Endodermal cell (in vitro differentiated cells): ENCODE measurements around the gene C17orf100. TPM values are rescaled to one million over a fixed set of nuclear protein-coding genes. Genes with fewer than 3 reads are reported as not detected.

ENCODE experiments used
- DNase-seq: peaks from one replicate; pipeline ENCODE4 v3.0.0-alpha.2; 2017
- H3K27ac ChIP-seq: 2 replicates; pipeline ENCODE4 v1.5.1; 2013; ENCODE audit warnings: mild to moderate bottlenecking, low read depth, low read length, moderate library complexity
- H3K27me3 ChIP-seq: 2 replicates; pipeline ENCODE4 v1.6.1; 2013; ENCODE audit warnings: mild to moderate bottlenecking, low read length, moderate library complexity; ENCODE audit not compliant: insufficient read depth, control insufficient read depth, poor library complexity, severe bottlenecking
- H3K36me3 ChIP-seq: 2 replicates; pipeline ENCODE4 v1.7.0; 2013; ENCODE audit warnings: mild to moderate bottlenecking, low read length, moderate library complexity; ENCODE audit not compliant: control insufficient read depth, insufficient read depth
- H3K4me1 ChIP-seq: one replicate; pipeline ENCODE4 v1.7.0; 2013; ENCODE audit warnings: low read length; ENCODE audit not compliant: control insufficient read depth, insufficient read depth
- H3K4me3 ChIP-seq: 2 replicates; pipeline ENCODE4 v1.5.1; 2013; ENCODE audit warnings: mild to moderate bottlenecking, low read length, moderate library complexity
- H3K9ac ChIP-seq: 2 replicates; pipeline ENCODE4 v1.6.1; 2013; ENCODE audit warnings: mild to moderate bottlenecking, low read length, moderate library complexity; ENCODE audit not compliant: poor library complexity, severe bottlenecking; ENCODE audit errors: extremely low read depth
- H3K9me3 ChIP-seq: 2 replicates; pipeline ENCODE4 v1.6.1; 2013; ENCODE audit warnings: mild to moderate bottlenecking, low read length, moderate library complexity; ENCODE audit not compliant: control insufficient read depth
- H3K27ac Mint-ChIP-seq: 2 replicates; pipeline ENCODE4 v1.8.0; 2020; ENCODE audit warnings: mixed read lengths
- H3K27me3 Mint-ChIP-seq: 2 replicates; pipeline ENCODE4 v1.8.0; 2021; ENCODE audit warnings: mild to moderate bottlenecking, mixed read lengths; ENCODE audit not compliant: insufficient read depth
- H3K36me3 Mint-ChIP-seq: 2 replicates; pipeline ENCODE4 v1.8.0; 2020; ENCODE audit warnings: low read depth, mixed read lengths
- H3K4me1 Mint-ChIP-seq: 2 replicates; pipeline ENCODE4 v1.8.0; 2020; ENCODE audit warnings: mixed read lengths
- H3K4me3 Mint-ChIP-seq: 2 replicates; pipeline ENCODE4 v1.8.0; 2020; ENCODE audit warnings: mild to moderate bottlenecking, moderate library complexity, mixed read lengths
- H3K9me3 Mint-ChIP-seq: 2 replicates; pipeline ENCODE4 v1.8.0; 2020; ENCODE audit warnings: mild to moderate bottlenecking, mixed read lengths
- CTCF ChIP-seq: fragments of 200-600 bp; sonication (generic); conservative IDR thresholded peaks from 2 replicates; pipeline ENCODE4 v1.5.0; 2021; ENCODE audit warnings: antibody characterized with exemption, mild to moderate bottlenecking
- WGBS, 2 experiments: methylation state at CpG; one replicate each; pipeline versions ENCODE4 v1.1.5 to v1.1.7; 2013; ENCODE audit warnings: missing lambda C conversion rate in 2 of 2, mixed read lengths in 1 of 2; ENCODE audit not compliant: insufficient coverage in 1 of 2, insufficient read length in 1 of 2; 5-methylcytosine and 5-hydroxymethylcytosine counted together
- total RNA-seq, 2 donors: library from RNA; stranded (reverse); fragmentation: NEBNext Ultra II Directional in 1 of 2; extraction: Animal tissue kit (Norgen Biotek cat#: 25700) in 1 of 2; gene quantifications; 2 replicates in 1 of 2; 3 replicates in 1 of 2; pipeline ENCODE4 v1.2.1, GENCODE V29; 2021

Gene C17orf100
- total RNA-seq, 2 donors from 2014 or later, result 2.7 to 3.0 TPM

- peaks cover 18% of the 10 kb centered on the region for H3K4me1 Mint-ChIP-seq
- H3K27me3 Mint-ChIP-seq, result no peaks in the 10 kb centered on the region
- peak overlapping the region; percentile 89 for H3K4me3 Mint-ChIP-seq
- peaks cover 12% of the 10 kb centered on the region for H3K4me1 ChIP-seq
- DNase-seq, result no peak
- no peaks in the 10 kb centered on the region for H3K27me3 ChIP-seq
- H3K36me3 Mint-ChIP-seq, result peaks cover 18% of the 10 kb centered on the region
- WGBS, 2 experiments, result 83 to 100% methylated on average over 1 to 2 of the region's 2 CpGs
- H3K9ac ChIP-seq, result no peak overlapping the region
- no peak overlapping the region for H3K27ac Mint-ChIP-seq
- H3K9me3 Mint-ChIP-seq, result no peaks in the 10 kb centered on the region
- no peak overlapping the region for H3K27ac ChIP-seq
- peaks cover 49% of the 10 kb centered on the region for H3K36me3 ChIP-seq
- peak overlapping the region; percentile 91 for H3K4me3 ChIP-seq
- H3K9me3 ChIP-seq, result no peaks in the 10 kb centered on the region
- TF ChIP-seq CTCF, result no peak
These were observed 9.0 kb upstream of the C17orf100 start for GRCh38 chr17:6642592-6642991.

GRCh38 chr17:6643451-6644125 is 8.0 kb upstream of the C17orf100 start:
- DNase-seq, result no peak
- no peaks in the 10 kb centered on the region for H3K27me3 ChIP-seq
- H3K27ac ChIP-seq, result no peak overlapping the region
- H3K27ac Mint-ChIP-seq, result no peak overlapping the region
- peaks cover 12% of the 10 kb centered on the region for H3K4me1 ChIP-seq
- no peak for TF ChIP-seq CTCF
- WGBS, 2 experiments, result 85 to 100% methylated on average over 3 to 5 of the region's 5 CpGs
- no peak overlapping the region for H3K9ac ChIP-seq
- peaks cover 25% of the 10 kb centered on the region for H3K36me3 Mint-ChIP-seq
- H3K4me1 Mint-ChIP-seq, result peaks cover 18% of the 10 kb centered on the region
- no peaks in the 10 kb centered on the region for H3K9me3 ChIP-seq
- H3K9me3 Mint-ChIP-seq, result no peaks in the 10 kb centered on the region
- H3K4me3 ChIP-seq, result no peak overlapping the region
- no peak overlapping the region for H3K4me3 Mint-ChIP-seq
- no peaks in the 10 kb centered on the region for H3K27me3 Mint-ChIP-seq
- peaks cover 58% of the 10 kb centered on the region for H3K36me3 ChIP-seq

GRCh38 chr17:6648181-6648580 is 3.4 kb upstream of the C17orf100 start:
- peak; percentile 66 for TF ChIP-seq CTCF
- H3K27ac ChIP-seq, result no peak overlapping the region
- H3K4me1 Mint-ChIP-seq, result peaks cover 14% of the 10 kb centered on the region
- H3K4me3 Mint-ChIP-seq, result no peak overlapping the region
- H3K4me1 ChIP-seq, result peaks cover 3% of the 10 kb centered on the region
- H3K36me3 ChIP-seq, result peaks cover 58% of the 10 kb centered on the region
- H3K9ac ChIP-seq, result no peak overlapping the region
- no peaks in the 10 kb centered on the region for H3K9me3 Mint-ChIP-seq
- no peaks in the 10 kb centered on the region for H3K9me3 ChIP-seq
- H3K27me3 ChIP-seq, result peaks cover 2% of the 10 kb centered on the region
- H3K4me3 ChIP-seq, result no peak overlapping the region
- H3K36me3 Mint-ChIP-seq, result peaks cover 23% of the 10 kb centered on the region
- DNase-seq, result no peak
- H3K27me3 Mint-ChIP-seq, result peaks cover 13% of the 10 kb centered on the region
- no peak overlapping the region for H3K27ac Mint-ChIP-seq
